Breast epithelium (tissue), 3 donors: ENCODE data around the gene IFT172.

Experiments used
- CTCF ChIP-seq, 3 donors: fragments of 450-650 bp; IDR thresholded peaks; one replicate each; pipeline ENCODE4 v1.5.1; 2016 to 2017; ENCODE audit warnings: antibody characterized with exemption in 3 of 3, mild to moderate bottlenecking in 3 of 3, moderate library complexity in 3 of 3
- POLR2A ChIP-seq: fragments of 450-650 bp; IDR thresholded peaks from one replicate; pipeline ENCODE4 v1.6.1; 2016; ENCODE audit warnings: antibody characterized with exemption, mild to moderate bottlenecking, moderate library complexity
- POLR2AphosphoS5 ChIP-seq, 3 donors: sonication (generic); formaldehyde crosslinking; IDR thresholded peaks; one replicate each; pipeline ENCODE4 v1.6.1; 2017; ENCODE audit warnings: antibody characterized with exemption in 3 of 3

- no peak for TF ChIP-seq CTCF (IDR thresholded peaks at IDR 0.05)
- no peak for TF ChIP-seq POLR2AphosphoS5 (IDR thresholded peaks at IDR 0.05)
- TF ChIP-seq POLR2A, result no peak
These were observed 77.0 kb downstream of the IFT172 start for GRCh38 chr2:27412419-27413152.
